ENCODE data around the gene BCL10.
"Not testable (repeated sequence)": the region's sequence is repeated elsewhere in the genome, so short reads cannot be mapped to it uniquely, and the experiment has no call there.

The BCL10 gene

DNA sequence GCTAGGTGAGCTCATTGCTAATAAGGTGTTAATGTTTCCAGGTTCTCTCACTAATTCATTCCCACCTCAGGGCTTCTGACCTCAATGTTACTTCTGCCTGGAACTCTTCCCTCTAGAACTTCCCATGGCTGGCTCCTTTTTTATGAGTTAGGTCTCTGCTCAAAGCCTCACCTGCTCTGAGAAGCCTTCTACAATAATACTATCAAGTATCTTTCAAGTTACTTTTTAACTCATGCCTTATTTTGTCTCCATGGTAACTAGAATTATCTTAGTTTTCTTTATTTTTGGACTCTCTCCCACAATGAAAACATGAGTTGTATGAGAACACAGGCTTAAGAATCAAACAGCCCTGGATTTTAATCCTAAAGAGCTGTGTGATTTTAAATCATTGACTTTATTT is 13.4 kb downstream of the BCL10 start:
- no peak overlapping the region for H3K27ac Mint-ChIP-seq
- H3K27me3 Mint-ChIP-seq (ENCODE audit: low read depth) = no peaks in the 10 kb centered on the region
- peaks cover 37% of the 10 kb centered on the region for H3K36me3 Mint-ChIP-seq (ENCODE audit: low read depth)
- no peak overlapping the region for H3K4me3 Mint-ChIP-seq
- TF ChIP-seq, protein P1, sequence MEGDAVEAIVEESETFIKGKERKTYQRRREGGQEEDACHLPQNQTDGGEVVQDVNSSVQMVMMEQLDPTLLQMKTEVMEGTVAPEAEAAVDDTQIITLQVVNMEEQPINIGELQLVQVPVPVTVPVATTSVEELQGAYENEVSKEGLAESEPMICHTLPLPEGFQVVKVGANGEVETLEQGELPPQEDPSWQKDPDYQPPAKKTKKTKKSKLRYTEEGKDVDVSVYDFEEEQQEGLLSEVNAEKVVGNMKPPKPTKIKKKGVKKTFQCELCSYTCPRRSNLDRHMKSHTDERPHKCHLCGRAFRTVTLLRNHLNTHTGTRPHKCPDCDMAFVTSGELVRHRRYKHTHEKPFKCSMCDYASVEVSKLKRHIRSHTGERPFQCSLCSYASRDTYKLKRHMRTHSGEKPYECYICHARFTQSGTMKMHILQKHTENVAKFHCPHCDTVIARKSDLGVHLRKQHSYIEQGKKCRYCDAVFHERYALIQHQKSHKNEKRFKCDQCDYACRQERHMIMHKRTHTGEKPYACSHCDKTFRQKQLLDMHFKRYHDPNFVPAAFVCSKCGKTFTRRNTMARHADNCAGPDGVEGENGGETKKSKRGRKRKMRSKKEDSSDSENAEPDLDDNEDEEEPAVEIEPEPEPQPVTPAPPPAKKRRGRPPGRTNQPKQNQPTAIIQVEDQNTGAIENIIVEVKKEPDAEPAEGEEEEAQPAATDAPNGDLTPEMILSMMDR (IDR thresholded peaks at IDR 0.05; ENCODE audit: unreplicated experiment in 3 of 3) = no peak
- peaks cover 16% of the 10 kb centered on the region for H3K4me1 Mint-ChIP-seq
- no peaks in the 10 kb centered on the region for H3K9me3 Mint-ChIP-seq

DNA sequence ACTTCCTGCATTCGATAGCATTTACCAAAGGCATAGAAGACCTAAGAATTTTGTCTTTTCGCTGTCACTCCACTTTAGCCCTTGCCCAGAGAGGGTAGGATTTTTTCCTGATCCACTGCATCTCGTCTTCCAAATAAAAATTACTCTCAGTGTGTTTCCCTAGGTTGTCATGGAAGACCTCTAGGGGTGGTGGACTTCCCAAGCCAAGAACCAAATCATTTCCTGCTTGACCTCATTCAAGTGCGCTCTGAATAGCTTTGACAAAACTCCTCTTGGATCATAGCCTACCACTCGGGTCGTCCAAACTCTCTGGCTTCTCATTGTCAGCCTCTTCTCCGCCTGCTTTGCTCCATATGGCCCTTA is 16.5 kb downstream of the BCL10 start:
- TF ChIP-seq, protein P1 (IDR thresholded peaks at IDR 0.05; ENCODE audit: unreplicated experiment in 3 of 3) = peak in 1 of 3 experiments; percentile 1
- Mint-ChIP-seq H3K27ac (peak overlapping the region; percentile 87 to 97 (median 92)), H3K4me3 (peak overlapping the region; percentile 86 to 100 (median 99)), H3K9me3 (no peaks in the 10 kb centered on the region), H3K4me1 (peaks cover 28% of the 10 kb centered on the region), H3K36me3 (ENCODE audit: low read depth) (peaks cover 54% of the 10 kb centered on the region), H3K27me3 (ENCODE audit: low read depth) (no peaks in the 10 kb centered on the region)

DNA sequence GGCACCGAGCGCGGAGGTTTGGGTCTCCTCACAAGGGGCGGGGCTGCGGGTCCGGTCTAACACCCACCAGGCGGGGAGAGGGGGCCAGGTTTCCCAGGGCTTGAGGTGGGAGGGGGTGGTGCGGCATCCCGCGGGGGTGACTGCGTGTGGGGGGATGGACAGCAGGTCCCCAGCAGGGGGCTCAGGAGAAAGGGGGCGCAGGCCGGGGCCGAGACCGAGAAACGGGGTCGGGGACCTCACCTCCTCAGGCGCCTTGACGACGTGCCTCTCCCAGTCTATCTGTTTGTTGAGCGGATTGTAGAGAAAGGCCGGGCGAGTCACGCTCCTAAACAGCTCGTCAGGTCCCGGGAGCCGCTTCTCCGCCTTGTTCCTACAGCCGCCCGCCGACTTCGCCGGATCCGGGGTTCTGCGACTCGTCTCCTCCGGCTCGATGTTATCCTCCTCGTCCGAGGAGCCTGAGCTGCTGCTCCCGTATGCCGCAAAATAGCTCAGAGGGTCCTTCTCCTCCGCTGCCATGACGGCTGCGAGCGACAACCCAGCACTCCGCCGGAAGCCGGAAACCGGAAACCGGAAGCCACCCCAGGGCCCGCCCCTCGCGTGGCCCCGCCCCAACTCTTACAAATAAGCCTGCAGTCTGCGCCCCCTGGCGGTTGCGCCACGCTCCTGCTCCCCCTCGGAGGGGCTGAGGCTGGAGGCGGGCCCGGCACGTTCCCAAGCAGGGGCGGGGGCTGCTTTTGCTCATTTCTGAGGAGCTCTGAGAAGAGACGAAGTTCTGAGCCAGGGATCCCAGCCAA is 17.1 kb downstream of the BCL10 start, which contains the start of gene C1orf52:
C1orf52 (minus strand) TSS at position 545 of the 794 bp plus-strand sequence; CDS start at position 516, 29 bp downstream.
- Mint-ChIP-seq H3K4me1 (peaks cover 28% of the 10 kb centered on the region), H3K27me3 (ENCODE audit: low read depth) (no peaks in the 10 kb centered on the region), H3K4me3 (peak within 1 kb of the TSS; percentile 86 to 100 (median 99)), H3K27ac (peak within 1 kb of the TSS; percentile 87 to 97 (median 92)), H3K9me3 (no peaks in the 10 kb centered on the region), H3K36me3 (ENCODE audit: low read depth) (peaks cover 55% of the 10 kb centered on the region)
- TF ChIP-seq, protein P1 (IDR thresholded peaks at IDR 0.05; ENCODE audit: unreplicated experiment in 3 of 3) = peak; percentile 98 to 100 (median 99)

DNA sequence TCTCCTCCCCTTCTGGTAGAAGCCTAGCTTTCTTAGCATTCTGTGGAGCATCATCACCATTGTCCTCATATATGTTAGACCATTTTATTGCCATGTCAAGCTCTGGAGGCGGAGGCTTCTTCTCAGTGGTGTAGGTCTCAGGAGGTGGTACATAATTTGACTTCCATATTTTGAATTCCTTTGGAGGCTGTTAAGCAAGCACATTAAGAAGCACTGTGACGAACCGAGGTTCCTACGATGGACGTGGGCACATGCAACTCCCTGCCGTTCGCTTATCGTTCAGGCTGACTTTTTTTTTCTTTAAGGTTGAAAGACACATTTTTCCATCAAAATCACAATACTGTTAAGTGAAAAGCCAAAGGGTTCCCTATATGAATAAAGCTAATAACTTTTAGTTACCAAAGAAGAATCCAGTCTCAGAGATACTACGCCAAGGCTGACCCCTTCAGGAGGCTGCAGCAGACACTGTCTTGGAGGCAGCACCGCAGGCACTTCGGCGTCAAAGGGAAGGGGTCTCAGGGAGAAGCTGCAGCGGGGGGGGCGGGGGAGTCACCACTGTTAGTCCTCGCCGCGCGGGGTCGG is 17.8 kb downstream of the BCL10 start:
- Mint-ChIP-seq H3K4me3 (peak overlapping the region; percentile 86 to 100 (median 99)), H3K9me3 (no peaks in the 10 kb centered on the region), H3K36me3 (ENCODE audit: low read depth) (peaks cover 54% of the 10 kb centered on the region), H3K4me1 (peaks cover 28% of the 10 kb centered on the region), H3K27me3 (ENCODE audit: low read depth) (no peaks in the 10 kb centered on the region), H3K27ac (peak overlapping the region; percentile 35 to 76 (median 66))
- TF ChIP-seq, protein P1 (IDR thresholded peaks at IDR 0.05; ENCODE audit: unreplicated experiment in 3 of 3) = no peak

DNA sequence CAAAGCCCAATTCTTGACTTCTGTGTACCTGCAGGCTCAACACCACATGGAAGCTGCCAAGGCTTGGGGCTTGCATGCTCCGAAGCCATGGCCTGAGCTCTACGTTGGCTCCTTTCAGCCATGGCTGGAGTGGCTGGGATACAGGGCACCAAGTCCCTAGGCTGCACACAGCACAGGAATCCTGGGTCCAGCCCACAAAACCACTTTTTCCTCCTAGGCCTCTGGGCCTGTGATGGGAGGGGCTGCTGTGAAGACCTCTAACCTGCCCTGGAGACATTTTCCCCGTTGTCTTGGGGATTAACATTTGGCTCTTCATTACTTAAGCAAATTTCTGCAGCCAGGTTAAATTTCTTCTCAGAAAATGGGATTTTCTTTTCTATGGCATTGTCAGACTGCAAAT is 27.4 kb downstream of the BCL10 start:
- H3K9me3 Mint-ChIP-seq; H3K27ac Mint-ChIP-seq; H3K27me3 Mint-ChIP-seq (ENCODE audit: low read depth); H3K4me3 Mint-ChIP-seq: not testable (repeated sequence)
- Mint-ChIP-seq H3K36me3 (ENCODE audit: low read depth) (peaks cover 46% of the 10 kb centered on the region), H3K4me1 (peaks cover 17% of the 10 kb centered on the region)

DNA sequence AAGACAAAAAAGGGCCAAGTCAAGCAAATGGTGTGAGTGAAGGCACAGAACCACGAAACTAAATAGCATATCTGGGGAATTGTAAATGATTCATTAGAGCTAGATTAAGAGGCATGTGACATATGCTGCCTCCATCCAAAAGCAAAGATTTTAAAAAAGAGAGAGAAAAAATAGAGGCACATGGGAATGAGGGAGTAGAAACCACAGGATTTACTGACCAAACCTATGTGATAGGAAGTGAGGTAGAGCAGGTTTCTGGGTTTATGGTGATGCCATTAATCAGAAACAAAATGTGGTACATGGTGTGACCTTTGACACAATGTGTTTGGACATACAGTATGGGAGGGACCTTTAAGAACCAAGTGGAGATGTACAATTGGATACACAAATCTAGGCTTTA is 30.5 kb downstream of the BCL10 start:
- no peak overlapping the region for H3K4me3 Mint-ChIP-seq
- H3K27ac Mint-ChIP-seq = peak overlapping the region; percentile 53 to 98 (median 94)
- no peaks in the 10 kb centered on the region for H3K27me3 Mint-ChIP-seq (ENCODE audit: low read depth)
- H3K36me3 Mint-ChIP-seq (ENCODE audit: low read depth) = peaks cover 21% of the 10 kb centered on the region
- TF ChIP-seq, protein P1 (IDR thresholded peaks at IDR 0.05; ENCODE audit: unreplicated experiment in 3 of 3) = no peak
- peaks cover 33% of the 10 kb centered on the region for H3K4me1 Mint-ChIP-seq
- H3K9me3 Mint-ChIP-seq = peaks cover 8% of the 10 kb centered on the region
